ELF-1 (cell line): ENCODE measurements around the gene F7.
A peak's percentile ranks its signal among the peaks of the same experiment; 100 is the strongest.
"Not testable (repeated sequence)": the region's sequence is repeated elsewhere in the genome, so short reads cannot be mapped to it uniquely, and the experiment has no call there.

Experiments used
- DNase-seq: peaks from one replicate; pipeline ENCODE4 v3.0.0-alpha.2; 2016; ENCODE audit warnings: low read depth, low spot score

Gene F7

GRCh38 chr13:113102302-113102701, 3.3 kb upstream of the F7 start:
- not testable (repeated sequence) for DNase-seq

GRCh38 chr13:113102727-113103126, 2.9 kb upstream of the F7 start:
- DNase-seq, result no peak

GRCh38 chr13:113103646-113104045, 1.9 kb upstream of the F7 start:
- no peak for DNase-seq

- DNase-seq, result no peak
These were observed 396 bp downstream of the F7 start for GRCh38 chr13:113105921-113106452.

- DNase-seq, result no peak
These were observed 1.2 kb downstream of the F7 start for GRCh38 chr13:113106711-113107351.

- not testable (repeated sequence) for DNase-seq
These were observed 2.9 kb downstream of the F7 start for GRCh38 chr13:113108521-113108920.

GRCh38 chr13:113109151-113110047, 3.8 kb downstream of the F7 start:
- DNase-seq, result peak; percentile 48

- peak; percentile 37 for DNase-seq
These were observed 4.7 kb downstream of the F7 start for GRCh38 chr13:113110048-113110851.

GRCh38 chr13:113110852-113111315, 5.3 kb downstream of the F7 start:
- no peak for DNase-seq

- not testable (repeated sequence) for DNase-seq
These were observed 6.2 kb downstream of the F7 start for GRCh38 chr13:113111821-113112220.

GRCh38 chr13:113112475-113112874, 6.9 kb downstream of the F7 start:
- DNase-seq, result not testable (repeated sequence)

- DNase-seq, result no peak
These were observed 7.6 kb downstream of the F7 start for GRCh38 chr13:113112893-113113845.

- DNase-seq, result no peak
These were observed 8.3 kb downstream of the F7 start for GRCh38 chr13:113113846-113114271.

GRCh38 chr13:113114511-113115362, 9.1 kb downstream of the F7 start:
- DNase-seq, result no peak

GRCh38 chr13:113115363-113116205, 10.0 kb downstream of the F7 start:
- no peak for DNase-seq

- DNase-seq, result no peak
These were observed 10.7 kb downstream of the F7 start for GRCh38 chr13:113116206-113116800.

GRCh38 chr13:113116871-113117271, 11.3 kb downstream of the F7 start:
- no peak for DNase-seq

GRCh38 chr13:113117335-113117872, 11.8 kb downstream of the F7 start:
- no peak for DNase-seq
